HepG2 (cell line): ENCODE measurements around the gene STX4. TPM values are rescaled to one million over a fixed set of nuclear protein-coding genes. Genes with fewer than 3 reads are reported as not detected.

Experiments
- CEBPB ChIP-seq: IDR thresholded peaks from 2 replicates; pipeline ENCODE4 v1.6.1; 2011; ENCODE audit warnings: low read depth, low read length, improper control_type of control experiment, borderline replicate concordance
- GABPB1 ChIP-seq: IDR thresholded peaks from 2 replicates; pipeline ENCODE4 v1.6.1; 2016; ENCODE audit warnings: mild to moderate bottlenecking, missing genetic modification reagents, moderate library complexity, missing compliant biosample characterization
- HNRNPLL ChIP-seq: fragments of 200-400 bp; formaldehyde crosslinking; IDR thresholded peaks from 2 replicates; pipeline ENCODE4 v1.6.1; 2017; ENCODE audit warnings: mild to moderate bottlenecking, low read depth, low read length; ENCODE audit not compliant: poor library complexity, severe bottlenecking
- JARID2 ChIP-seq: sonication (generic); formaldehyde crosslinking; IDR thresholded peaks from 2 replicates; pipeline ENCODE4 v1.8.1; 2023; ENCODE audit warnings: missing genetic modification reagents, inconsistent platforms; ENCODE audit not compliant: insufficient replicate concordance
- KLF15 ChIP-seq: sonication (generic); formaldehyde crosslinking; IDR thresholded peaks from 2 replicates; pipeline ENCODE4 v1.8.1; 2023; ENCODE audit warnings: borderline replicate concordance, mild to moderate bottlenecking, inconsistent platforms, missing genetic modification reagents, mixed read lengths
- MIER2 ChIP-seq: IDR thresholded peaks from 2 replicates; pipeline ENCODE4 v1.6.1; 2016; ENCODE audit warnings: missing biosample characterization, missing genetic modification reagents
- MTF2 ChIP-seq: sonication (generic); formaldehyde crosslinking; IDR thresholded peaks from 2 replicates; pipeline ENCODE4 v1.5.0; 2020; ENCODE audit warnings: missing genetic modification reagents, borderline replicate concordance
- REL ChIP-seq: sonication (generic); formaldehyde crosslinking; conservative IDR thresholded peaks from 2 replicates; pipeline ENCODE4 v1.8.0; 2022; ENCODE audit warnings: mild to moderate bottlenecking, missing genetic modification reagents, moderate library complexity
- SP140L ChIP-seq: sonication (generic); formaldehyde crosslinking; IDR thresholded peaks from 2 replicates; pipeline ENCODE4 v1.4.0; 2020; ENCODE audit warnings: missing genetic modification reagents, borderline replicate concordance
- ZKSCAN8 ChIP-seq: IDR thresholded peaks from 2 replicates; pipeline ENCODE4 v1.6.1; 2016; ENCODE audit warnings: borderline replicate concordance, missing genetic modification reagents, missing compliant biosample characterization
- ZNF441 ChIP-seq: sonication (generic); formaldehyde crosslinking; IDR thresholded peaks from 2 replicates; pipeline ENCODE4 v1.7.0; 2021; ENCODE audit warnings: missing genetic modification reagents, borderline replicate concordance
- ZSCAN20 ChIP-seq: sonication (generic); formaldehyde crosslinking; IDR thresholded peaks from 2 replicates; pipeline ENCODE4 v1.4.0; 2020; ENCODE audit warnings: missing genetic modification reagents, mild to moderate bottlenecking, borderline replicate concordance
- ZSCAN29 ChIP-seq: sonication (generic); formaldehyde crosslinking; conservative IDR thresholded peaks from 2 replicates; pipeline ENCODE4 v1.4.0; 2020; ENCODE audit warnings: mild to moderate bottlenecking, missing genetic modification reagents
- polyA plus RNA-seq, 8 experiments: library from polyadenylated mRNA; depleted of rRNA in 3 of 8; stranded (reverse) in 7 of 8; unstranded in 1 of 8; fragments of >200 nt; fragmentation: Illumina TruSeq in 4 of 8; extraction: Trizol in 4 of 8; gene quantifications; 2 replicates each; pipeline versions ENCODE4 v1.2.1 to v1.2.3, GENCODE V29; 2011 to 2016; ENCODE audit warnings: low read depth in 4 of 8, missing spikeins in 1 of 8, mixed read lengths in 1 of 8; ENCODE audit not compliant: insufficient read depth in 1 of 8
- total RNA-seq, 5 experiments: library from RNA; depleted of rRNA; stranded (reverse); fragments of >200 nt; fragmentation: Illumina TruSeq; extraction: Trizol; gene quantifications; 2 replicates each; pipeline ENCODE4 v1.2.3, GENCODE V29; 2016; ENCODE audit warnings: low read depth in 1 of 5
- TF ChIP-seq, protein P1 (sequence below): sonication (generic); formaldehyde crosslinking; IDR thresholded peaks from 2 replicates; pipeline ENCODE4; 2020; ENCODE audit warnings: missing genetic modification reagents, mild to moderate bottlenecking, borderline replicate concordance
- TF ChIP-seq, protein P2 (sequence below): sonication (generic); formaldehyde crosslinking; IDR thresholded peaks from 2 replicates; pipeline ENCODE4 v1.4.0; 2020; ENCODE audit warnings: mild to moderate bottlenecking, missing genetic modification reagents
- TF ChIP-seq, protein P3 (sequence below): sonication (generic); formaldehyde crosslinking; IDR thresholded peaks from 2 replicates; pipeline ENCODE4 v1.5.1; 2020; ENCODE audit warnings: missing genetic modification reagents, mild to moderate bottlenecking, borderline replicate concordance
- TF ChIP-seq, protein P4 (sequence below): sonication (generic); formaldehyde crosslinking; conservative IDR thresholded peaks from 2 replicates; pipeline ENCODE4 v1.4.0; 2020; ENCODE audit warnings: mild to moderate bottlenecking, missing genetic modification reagents, moderate library complexity
- TF ChIP-seq, protein P5 (sequence below): sonication (generic); formaldehyde crosslinking; IDR thresholded peaks from 2 replicates; pipeline ENCODE4 v1.4.0; 2020; ENCODE audit warnings: missing genetic modification reagents

STX4 gene
- total and polyA plus RNA-seq, 2 of the 13 experiments (the other 11 are each of a cell fraction or from before 2014, with no cell fraction given), result 29.2 to 34.6 TPM

DNA sequence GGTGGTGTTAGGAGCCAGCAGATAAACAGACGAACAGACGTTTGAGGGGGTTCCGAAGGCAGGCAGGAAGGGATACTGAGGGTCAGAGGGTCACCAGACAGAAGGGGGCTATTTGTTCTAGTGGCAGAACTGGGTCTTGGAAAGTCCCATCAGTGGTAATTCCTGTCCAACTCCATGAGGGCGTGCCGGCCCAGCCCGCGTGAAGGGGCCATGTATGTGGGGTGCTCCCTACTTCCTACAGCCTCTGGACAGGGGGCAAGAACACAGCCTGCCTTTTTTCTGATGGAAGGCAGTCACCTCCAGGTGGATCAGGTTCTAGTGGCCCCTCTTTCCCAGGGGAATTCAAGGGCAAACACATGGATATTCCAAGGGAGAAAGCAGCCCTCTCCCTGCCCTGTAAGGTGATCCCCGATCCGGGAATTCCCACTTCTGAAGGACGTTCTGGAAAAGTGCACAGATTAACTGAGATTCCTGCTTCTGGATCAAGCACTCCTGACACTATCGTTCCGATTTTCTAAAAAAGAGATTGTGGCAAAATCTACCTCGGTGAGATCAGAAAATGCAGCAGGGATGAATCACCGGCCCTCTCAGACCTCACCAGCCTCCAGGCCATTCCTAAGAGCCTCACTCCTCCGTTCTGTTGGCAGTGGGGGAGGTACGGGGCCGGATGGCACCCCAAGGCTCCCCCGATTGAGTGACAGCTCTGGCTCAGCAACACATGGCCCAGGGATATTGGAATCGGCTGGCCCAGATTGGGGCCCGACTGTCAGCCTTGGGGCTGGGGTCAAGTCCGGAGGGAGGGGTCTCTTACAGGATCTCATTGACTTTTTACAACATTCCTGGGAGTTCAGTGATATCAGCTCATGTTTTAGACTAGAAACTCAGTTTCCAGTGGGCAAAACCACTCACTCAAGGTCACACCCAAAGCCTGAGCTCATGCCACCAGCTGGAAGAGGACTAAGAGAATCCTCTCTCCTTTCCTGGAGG lies 35.3 kb upstream of the STX4 start (continued):
- TF ChIP-seq, protein P1, sequence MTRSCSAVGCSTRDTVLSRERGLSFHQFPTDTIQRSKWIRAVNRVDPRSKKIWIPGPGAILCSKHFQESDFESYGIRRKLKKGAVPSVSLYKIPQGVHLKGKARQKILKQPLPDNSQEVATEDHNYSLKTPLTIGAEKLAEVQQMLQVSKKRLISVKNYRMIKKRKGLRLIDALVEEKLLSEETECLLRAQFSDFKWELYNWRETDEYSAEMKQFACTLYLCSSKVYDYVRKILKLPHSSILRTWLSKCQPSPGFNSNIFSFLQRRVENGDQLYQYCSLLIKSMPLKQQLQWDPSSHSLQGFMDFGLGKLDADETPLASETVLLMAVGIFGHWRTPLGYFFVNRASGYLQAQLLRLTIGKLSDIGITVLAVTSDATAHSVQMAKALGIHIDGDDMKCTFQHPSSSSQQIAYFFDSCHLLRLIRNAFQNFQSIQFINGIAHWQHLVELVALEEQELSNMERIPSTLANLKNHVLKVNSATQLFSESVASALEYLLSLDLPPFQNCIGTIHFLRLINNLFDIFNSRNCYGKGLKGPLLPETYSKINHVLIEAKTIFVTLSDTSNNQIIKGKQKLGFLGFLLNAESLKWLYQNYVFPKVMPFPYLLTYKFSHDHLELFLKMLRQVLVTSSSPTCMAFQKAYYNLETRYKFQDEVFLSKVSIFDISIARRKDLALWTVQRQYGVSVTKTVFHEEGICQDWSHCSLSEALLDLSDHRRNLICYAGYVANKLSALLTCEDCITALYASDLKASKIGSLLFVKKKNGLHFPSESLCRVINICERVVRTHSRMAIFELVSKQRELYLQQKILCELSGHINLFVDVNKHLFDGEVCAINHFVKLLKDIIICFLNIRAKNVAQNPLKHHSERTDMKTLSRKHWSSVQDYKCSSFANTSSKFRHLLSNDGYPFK, result no peak
- TF ChIP-seq ZKSCAN8 (CRISPR knock-in tag) (no peak), REL (no peak), MTF2 (CRISPR knock-in tag) (peak; percentile 81; the same call in 1 of the 2 replicates), CEBPB (no peak), ZNF441 (CRISPR knock-in tag) (peak; percentile 42; the same call in 1 of the 2 replicates), JARID2 (CRISPR knock-in tag) (no peak), KLF15 (CRISPR knock-in tag) (no peak), HNRNPLL (peak; percentile 12), MIER2 (CRISPR knock-in tag) (no peak), ZSCAN29 (CRISPR knock-in tag) (no peak), GABPB1 (CRISPR knock-in tag) (0 out of 2 replicates have a peak, but pooled peaks have one; percentile 20), SP140L (no peak), ZSCAN20 (no peak)
- TF ChIP-seq, protein P2, sequence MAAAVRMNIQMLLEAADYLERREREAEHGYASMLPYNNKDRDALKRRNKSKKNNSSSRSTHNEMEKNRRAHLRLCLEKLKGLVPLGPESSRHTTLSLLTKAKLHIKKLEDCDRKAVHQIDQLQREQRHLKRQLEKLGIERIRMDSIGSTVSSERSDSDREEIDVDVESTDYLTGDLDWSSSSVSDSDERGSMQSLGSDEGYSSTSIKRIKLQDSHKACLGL (CRISPR knock-in tag), result peak; percentile 3; the same call in 1 of the 2 replicates
- TF ChIP-seq, protein P3, sequence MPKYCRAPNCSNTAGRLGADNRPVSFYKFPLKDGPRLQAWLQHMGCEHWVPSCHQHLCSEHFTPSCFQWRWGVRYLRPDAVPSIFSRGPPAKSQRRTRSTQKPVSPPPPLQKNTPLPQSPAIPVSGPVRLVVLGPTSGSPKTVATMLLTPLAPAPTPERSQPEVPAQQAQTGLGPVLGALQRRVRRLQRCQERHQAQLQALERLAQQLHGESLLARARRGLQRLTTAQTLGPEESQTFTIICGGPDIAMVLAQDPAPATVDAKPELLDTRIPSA (CRISPR knock-in tag), result no peak
- TF ChIP-seq, protein P4, sequence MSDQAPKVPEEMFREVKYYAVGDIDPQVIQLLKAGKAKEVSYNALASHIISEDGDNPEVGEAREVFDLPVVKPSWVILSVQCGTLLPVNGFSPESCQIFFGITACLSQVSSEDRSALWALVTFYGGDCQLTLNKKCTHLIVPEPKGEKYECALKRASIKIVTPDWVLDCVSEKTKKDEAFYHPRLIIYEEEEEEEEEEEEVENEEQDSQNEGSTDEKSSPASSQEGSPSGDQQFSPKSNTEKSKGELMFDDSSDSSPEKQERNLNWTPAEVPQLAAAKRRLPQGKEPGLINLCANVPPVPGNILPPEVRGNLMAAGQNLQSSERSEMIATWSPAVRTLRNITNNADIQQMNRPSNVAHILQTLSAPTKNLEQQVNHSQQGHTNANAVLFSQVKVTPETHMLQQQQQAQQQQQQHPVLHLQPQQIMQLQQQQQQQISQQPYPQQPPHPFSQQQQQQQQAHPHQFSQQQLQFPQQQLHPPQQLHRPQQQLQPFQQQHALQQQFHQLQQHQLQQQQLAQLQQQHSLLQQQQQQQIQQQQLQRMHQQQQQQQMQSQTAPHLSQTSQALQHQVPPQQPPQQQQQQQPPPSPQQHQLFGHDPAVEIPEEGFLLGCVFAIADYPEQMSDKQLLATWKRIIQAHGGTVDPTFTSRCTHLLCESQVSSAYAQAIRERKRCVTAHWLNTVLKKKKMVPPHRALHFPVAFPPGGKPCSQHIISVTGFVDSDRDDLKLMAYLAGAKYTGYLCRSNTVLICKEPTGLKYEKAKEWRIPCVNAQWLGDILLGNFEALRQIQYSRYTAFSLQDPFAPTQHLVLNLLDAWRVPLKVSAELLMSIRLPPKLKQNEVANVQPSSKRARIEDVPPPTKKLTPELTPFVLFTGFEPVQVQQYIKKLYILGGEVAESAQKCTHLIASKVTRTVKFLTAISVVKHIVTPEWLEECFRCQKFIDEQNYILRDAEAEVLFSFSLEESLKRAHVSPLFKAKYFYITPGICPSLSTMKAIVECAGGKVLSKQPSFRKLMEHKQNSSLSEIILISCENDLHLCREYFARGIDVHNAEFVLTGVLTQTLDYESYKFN (CRISPR knock-in tag), result peak; percentile 11; the same call in 1 of the 2 replicates
- TF ChIP-seq, protein P5, sequence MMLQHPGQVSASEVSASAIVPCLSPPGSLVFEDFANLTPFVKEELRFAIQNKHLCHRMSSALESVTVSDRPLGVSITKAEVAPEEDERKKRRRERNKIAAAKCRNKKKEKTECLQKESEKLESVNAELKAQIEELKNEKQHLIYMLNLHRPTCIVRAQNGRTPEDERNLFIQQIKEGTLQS (CRISPR knock-in tag), result no peak
